Measurements from ENCODE around the gene ATF2. TPM values are rescaled to one million over a fixed set of nuclear protein-coding genes. Genes with fewer than 3 reads are reported as not detected.

Gene ATF2
- total and polyA plus RNA-seq, 2 donors (not counting 1 experiment from before 2014, with no cell fraction given), result 23.6 to 66.8 TPM

DNA sequence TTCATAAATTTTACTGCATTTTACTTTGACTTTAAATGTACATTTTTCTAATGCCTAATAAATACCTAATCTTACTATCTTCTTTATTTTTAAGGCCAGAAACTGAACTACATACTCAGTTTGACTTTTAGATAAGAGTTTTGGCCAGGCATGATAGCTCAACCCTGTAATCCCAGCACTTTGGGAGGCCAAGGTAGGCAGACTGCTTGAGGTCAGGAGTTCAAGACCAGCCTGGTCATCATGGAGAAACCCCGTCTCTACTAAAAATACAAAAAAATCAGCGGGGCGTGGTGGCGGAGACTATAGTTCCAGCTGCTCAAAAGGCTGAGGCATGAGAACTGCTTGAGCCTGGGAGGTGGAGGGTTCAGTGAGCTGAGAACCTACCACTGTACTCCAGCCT, 9.1 kb downstream of the ATF2 start:
- Histone ChIP-seq H3K9me3 (ENCODE audit: control extremely low read depth in 1 of 3, control insufficient read depth in 2 of 3, insufficient read depth in 1 of 3, low read length in 2 of 3) (no peaks in the 10 kb centered on the region), H3K4me3 (ENCODE audit: control extremely low read depth in 1 of 5, extremely low read depth in 1 of 5, insufficient read depth in 1 of 5, low read depth in 2 of 5, low read length in 4 of 5) (no peak overlapping the region), H3K27me3 (replicated peaks in 1 of 4; ENCODE audit: control extremely low read depth in 1 of 4, control insufficient read depth in 3 of 4, insufficient read depth in 4 of 4, low read length in 3 of 4) (no peaks in the 10 kb centered on the region), H3K27ac (ENCODE audit: low read length in 2 of 2) (no peak overlapping the region), H3K79me2 (ENCODE audit: control insufficient read depth, insufficient read depth, low read length) (peaks cover 94% of the 10 kb centered on the region), H3K4me1 (ENCODE audit: control insufficient read depth in 2 of 2, insufficient read depth in 2 of 2, low read length in 2 of 2) (no peaks in the 10 kb centered on the region), H2AFZ (ENCODE audit: insufficient read depth, low read depth, low read length, poor library complexity, severe bottlenecking) (no peak overlapping the region), H3K36me3 (replicated peaks in 1 of 2; ENCODE audit: control extremely low read depth in 1 of 2, control insufficient read depth in 1 of 2, extremely low read depth in 1 of 2, insufficient read depth in 2 of 2, low read length in 1 of 2) (peaks cover 2% of the 10 kb centered on the region in 2 experiments), H3K4me2 (replicated peaks; ENCODE audit: low read depth, low read length, poor library complexity, severe bottlenecking) (no peak overlapping the region), H4K20me1 (ENCODE audit: control insufficient read depth, insufficient read depth, low read length, poor library complexity, severe bottlenecking) (peaks cover 69% of the 10 kb centered on the region), H3K9ac (ENCODE audit: low read length) (no peak overlapping the region)
- no peak for DNase-seq
- Mint-ChIP-seq H3K27me3 (no peaks in the 10 kb centered on the region), H3K4me3 (no peak overlapping the region), H3K9me3 (ENCODE audit: insufficient read depth) (no peaks in the 10 kb centered on the region), H3K27ac (no peak overlapping the region), H3K4me1 (peaks cover 37% of the 10 kb centered on the region)
- ATAC-seq (ENCODE audit: low read depth), result no peak
- intact Hi-C loops (cut with micrococcal nuclease), result no loop called here
- TF ChIP-seq, protein P1, sequence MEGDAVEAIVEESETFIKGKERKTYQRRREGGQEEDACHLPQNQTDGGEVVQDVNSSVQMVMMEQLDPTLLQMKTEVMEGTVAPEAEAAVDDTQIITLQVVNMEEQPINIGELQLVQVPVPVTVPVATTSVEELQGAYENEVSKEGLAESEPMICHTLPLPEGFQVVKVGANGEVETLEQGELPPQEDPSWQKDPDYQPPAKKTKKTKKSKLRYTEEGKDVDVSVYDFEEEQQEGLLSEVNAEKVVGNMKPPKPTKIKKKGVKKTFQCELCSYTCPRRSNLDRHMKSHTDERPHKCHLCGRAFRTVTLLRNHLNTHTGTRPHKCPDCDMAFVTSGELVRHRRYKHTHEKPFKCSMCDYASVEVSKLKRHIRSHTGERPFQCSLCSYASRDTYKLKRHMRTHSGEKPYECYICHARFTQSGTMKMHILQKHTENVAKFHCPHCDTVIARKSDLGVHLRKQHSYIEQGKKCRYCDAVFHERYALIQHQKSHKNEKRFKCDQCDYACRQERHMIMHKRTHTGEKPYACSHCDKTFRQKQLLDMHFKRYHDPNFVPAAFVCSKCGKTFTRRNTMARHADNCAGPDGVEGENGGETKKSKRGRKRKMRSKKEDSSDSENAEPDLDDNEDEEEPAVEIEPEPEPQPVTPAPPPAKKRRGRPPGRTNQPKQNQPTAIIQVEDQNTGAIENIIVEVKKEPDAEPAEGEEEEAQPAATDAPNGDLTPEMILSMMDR (IDR thresholded peaks at IDR 0.05), result no peak
- no peak for TF ChIP-seq EZH2 (IDR thresholded peaks at IDR 0.05; ENCODE audit: borderline replicate concordance, insufficient read depth, low read depth, low read length, poor library complexity, severe bottlenecking)
- no CpG with 5 or more reads among the region's 4 CpGs for WGBS (ENCODE audit: insufficient coverage)
- POLR2A ChIA-PET, result no interaction called here
- CTCF ChIA-PET, result interaction anchor here (0.7 kb wide), 1 partner anchor 170 kb away, joined by 4 read pairs; no protein-coding TSS in a partner anchor

DNA sequence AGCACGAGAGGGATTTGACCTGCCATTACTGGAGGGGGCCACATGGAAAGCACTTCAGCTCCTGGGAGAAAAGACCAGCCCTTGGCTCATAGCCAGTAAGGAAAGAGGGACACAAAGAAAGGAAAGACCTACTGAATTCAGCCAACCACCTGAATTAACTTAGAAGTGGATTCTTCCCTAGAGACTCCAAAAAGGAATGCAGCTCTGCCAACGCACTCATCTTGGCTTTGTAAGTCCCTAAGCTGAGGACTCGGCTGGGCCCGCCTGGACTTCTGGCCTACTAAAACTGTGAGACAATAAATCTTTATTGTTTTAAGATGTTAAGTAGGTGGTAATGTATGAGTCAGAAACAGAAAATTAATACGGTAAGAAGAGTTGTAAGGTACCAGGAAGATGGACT, 11.5 kb downstream of the ATF2 start:
- Mint-ChIP-seq H3K4me1 (peaks cover 39% of the 10 kb centered on the region), H3K27me3 (no peaks in the 10 kb centered on the region), H3K27ac (no peak overlapping the region), H3K9me3 (ENCODE audit: insufficient read depth) (no peaks in the 10 kb centered on the region), H3K4me3 (no peak overlapping the region)
- intact Hi-C loops (cut with micrococcal nuclease), result no loop called here
- H3K27ac ChIP-seq (ENCODE audit: low read length in 2 of 2), result no peak overlapping the region
- ChIA-PET POLR2A (no interaction called here), CTCF (no interaction called here)
- H3K9ac ChIP-seq (ENCODE audit: low read length), result no peak overlapping the region
- 92% methylated on average over 2 of the region's 5 CpGs for WGBS (ENCODE audit: insufficient coverage)
- ATAC-seq (ENCODE audit: low read depth) (no peak), DNase-seq (no peak)
- peaks cover 76% of the 10 kb centered on the region for H4K20me1 ChIP-seq (ENCODE audit: control insufficient read depth, insufficient read depth, low read length, poor library complexity, severe bottlenecking)
- no peak overlapping the region for H2AFZ ChIP-seq (ENCODE audit: insufficient read depth, low read depth, low read length, poor library complexity, severe bottlenecking)
- H3K79me2 ChIP-seq (ENCODE audit: control insufficient read depth, insufficient read depth, low read length), result peaks cover 97% of the 10 kb centered on the region
- no peaks in the 10 kb centered on the region for H3K9me3 ChIP-seq (ENCODE audit: control extremely low read depth in 1 of 3, control insufficient read depth in 2 of 3, insufficient read depth in 1 of 3, low read length in 2 of 3)
- no peak for TF ChIP-seq EZH2 (IDR thresholded peaks at IDR 0.05; ENCODE audit: borderline replicate concordance, insufficient read depth, low read depth, low read length, poor library complexity, severe bottlenecking)
- TF ChIP-seq, protein P1 (IDR thresholded peaks at IDR 0.05), result no peak
- no peak overlapping the region for H3K4me3 ChIP-seq (ENCODE audit: control extremely low read depth in 1 of 5, extremely low read depth in 1 of 5, insufficient read depth in 1 of 5, low read depth in 2 of 5, low read length in 4 of 5)
- no peak overlapping the region for H3K4me2 ChIP-seq (replicated peaks; ENCODE audit: low read depth, low read length, poor library complexity, severe bottlenecking)
- H3K4me1 ChIP-seq (ENCODE audit: control insufficient read depth in 2 of 2, insufficient read depth in 2 of 2, low read length in 2 of 2), result no peaks in the 10 kb centered on the region
- H3K36me3 ChIP-seq (replicated peaks in 1 of 2; ENCODE audit: control extremely low read depth in 1 of 2, control insufficient read depth in 1 of 2, extremely low read depth in 1 of 2, insufficient read depth in 2 of 2, low read length in 1 of 2), result peaks cover 0 to 2% of the 10 kb centered on the region in 2 experiments
- H3K27me3 ChIP-seq (replicated peaks in 1 of 4; ENCODE audit: control extremely low read depth in 1 of 4, control insufficient read depth in 3 of 4, insufficient read depth in 4 of 4, low read length in 3 of 4), result no peaks in the 10 kb centered on the region
